ENCODE results near the gene CDKN1A.

Gene CDKN1A

DNA sequence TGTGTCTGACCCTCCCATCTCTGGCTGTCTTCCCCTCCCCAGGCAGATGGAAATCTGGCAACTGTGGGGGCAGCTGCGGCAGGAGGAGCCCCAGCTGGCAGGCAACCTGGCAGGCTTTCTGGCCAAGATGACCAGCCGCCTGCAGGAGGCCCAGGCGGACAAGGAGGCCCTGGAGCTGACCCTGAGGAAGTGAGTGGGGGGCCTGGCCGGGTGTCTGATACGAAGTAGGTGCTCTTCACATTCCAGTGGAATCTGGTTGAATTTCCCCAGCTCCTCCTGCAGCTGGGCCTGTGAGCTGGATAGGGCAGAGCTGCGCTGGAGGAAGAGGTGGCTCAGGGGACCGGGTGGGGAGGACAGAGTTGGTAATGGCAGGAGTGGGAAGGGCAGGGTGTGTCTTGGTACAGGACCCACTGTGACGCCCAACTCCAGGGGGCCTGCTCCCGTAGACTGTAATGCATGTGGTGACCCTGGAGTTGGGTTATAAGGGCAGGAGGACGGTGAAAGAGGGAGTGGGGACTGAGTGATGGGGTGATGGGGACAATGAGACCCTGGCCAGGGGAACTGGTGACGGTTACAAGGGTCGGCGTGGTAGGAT is 38.8 kb downstream of the CDKN1A start:
- H3K4me3 ChIP-seq (ENCODE audit: control insufficient read depth, low read depth, low read length) = no peak overlapping the region
- TF ChIP-seq, protein P1, sequence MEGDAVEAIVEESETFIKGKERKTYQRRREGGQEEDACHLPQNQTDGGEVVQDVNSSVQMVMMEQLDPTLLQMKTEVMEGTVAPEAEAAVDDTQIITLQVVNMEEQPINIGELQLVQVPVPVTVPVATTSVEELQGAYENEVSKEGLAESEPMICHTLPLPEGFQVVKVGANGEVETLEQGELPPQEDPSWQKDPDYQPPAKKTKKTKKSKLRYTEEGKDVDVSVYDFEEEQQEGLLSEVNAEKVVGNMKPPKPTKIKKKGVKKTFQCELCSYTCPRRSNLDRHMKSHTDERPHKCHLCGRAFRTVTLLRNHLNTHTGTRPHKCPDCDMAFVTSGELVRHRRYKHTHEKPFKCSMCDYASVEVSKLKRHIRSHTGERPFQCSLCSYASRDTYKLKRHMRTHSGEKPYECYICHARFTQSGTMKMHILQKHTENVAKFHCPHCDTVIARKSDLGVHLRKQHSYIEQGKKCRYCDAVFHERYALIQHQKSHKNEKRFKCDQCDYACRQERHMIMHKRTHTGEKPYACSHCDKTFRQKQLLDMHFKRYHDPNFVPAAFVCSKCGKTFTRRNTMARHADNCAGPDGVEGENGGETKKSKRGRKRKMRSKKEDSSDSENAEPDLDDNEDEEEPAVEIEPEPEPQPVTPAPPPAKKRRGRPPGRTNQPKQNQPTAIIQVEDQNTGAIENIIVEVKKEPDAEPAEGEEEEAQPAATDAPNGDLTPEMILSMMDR (conservative IDR thresholded peaks at IDR 0.05; ENCODE audit: control insufficient read depth, insufficient read depth, low read depth, low read length) = no peak
- DNase-seq (ENCODE audit: low read depth) = no peak

- TF ChIP-seq, protein P1 (conservative IDR thresholded peaks at IDR 0.05; ENCODE audit: control insufficient read depth, insufficient read depth, low read depth, low read length) = no peak
- H3K4me3 ChIP-seq (ENCODE audit: control insufficient read depth, low read depth, low read length) = no peak overlapping the region
- no peak for DNase-seq (ENCODE audit: low read depth)
Observed at GRCh38 chr6:36717871-36718540, 39.5 kb downstream of the CDKN1A start.

- H3K4me3 ChIP-seq (ENCODE audit: control insufficient read depth, low read depth, low read length) = no peak overlapping the region
- TF ChIP-seq, protein P1 (conservative IDR thresholded peaks at IDR 0.05; ENCODE audit: control insufficient read depth, insufficient read depth, low read depth, low read length) = no peak
- DNase-seq (ENCODE audit: low read depth) = no peak
Observed at GRCh38 chr6:36718560-36718959, 40.0 kb downstream of the CDKN1A start.

- H3K4me3 ChIP-seq (ENCODE audit: control insufficient read depth, low read depth, low read length) = no peak overlapping the region
- DNase-seq (ENCODE audit: low read depth) = no peak
- TF ChIP-seq, protein P1 (conservative IDR thresholded peaks at IDR 0.05; ENCODE audit: control insufficient read depth, insufficient read depth, low read depth, low read length) = no peak
Observed at GRCh38 chr6:36719126-36719525, 40.6 kb downstream of the CDKN1A start.

GRCh38 chr6:36720251-36721141 is 42.0 kb downstream of the CDKN1A start:
- H3K4me3 ChIP-seq (ENCODE audit: control insufficient read depth, low read depth, low read length) = no peak overlapping the region
- TF ChIP-seq, protein P1 (conservative IDR thresholded peaks at IDR 0.05; ENCODE audit: control insufficient read depth, insufficient read depth, low read depth, low read length) = no peak
- no peak for DNase-seq (ENCODE audit: low read depth)

DNA sequence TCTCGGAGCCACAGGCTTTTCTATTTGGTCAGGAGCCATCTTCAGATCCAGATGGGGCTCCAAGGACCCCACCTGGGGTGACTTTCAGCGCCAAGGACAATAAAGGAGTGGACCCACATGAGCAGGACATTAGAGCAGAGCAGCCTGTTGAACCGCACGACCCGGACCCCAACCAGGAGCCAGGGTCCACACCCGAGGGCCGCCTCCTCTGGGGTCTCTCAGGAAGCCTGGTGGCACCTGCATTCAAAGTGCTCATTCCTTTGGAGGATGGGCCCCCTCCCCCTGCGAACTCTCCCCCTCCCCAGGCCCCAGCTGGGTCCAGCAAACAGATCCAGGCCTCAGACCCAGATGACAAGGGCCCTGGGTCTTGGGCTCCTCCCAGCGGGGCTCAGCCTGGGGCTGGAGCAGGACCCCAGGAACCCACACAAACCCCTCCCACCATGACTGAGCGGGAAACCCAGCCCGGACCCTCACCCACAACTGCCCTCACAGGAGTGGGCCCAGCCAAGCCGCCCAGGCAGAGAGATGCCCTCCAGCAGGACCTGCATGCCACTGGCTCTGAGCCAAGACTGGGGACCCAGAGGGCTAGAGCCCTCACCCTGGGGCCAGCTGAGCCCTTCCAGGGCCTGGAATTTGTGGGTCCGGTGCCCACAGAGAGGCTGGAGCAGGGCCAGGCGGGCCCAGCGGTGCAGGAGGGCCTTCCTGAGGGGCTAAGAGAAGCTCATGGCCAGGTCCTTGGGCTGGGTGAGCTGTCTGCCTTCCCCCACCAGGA is 43.0 kb downstream of the CDKN1A start:
- DNase-seq (ENCODE audit: low read depth) = no peak
- H3K4me3 ChIP-seq (ENCODE audit: control insufficient read depth, low read depth, low read length) = no peak overlapping the region
- TF ChIP-seq, protein P1 (conservative IDR thresholded peaks at IDR 0.05; ENCODE audit: control insufficient read depth, insufficient read depth, low read depth, low read length) = no peak

Measured in fibroblast of mammary gland (primary cell).